Choroid plexus epithelial cell (primary cell): Measurements from ENCODE around the gene PRMT3.

Experiments used
- DNase-seq: peaks from one replicate; pipeline ENCODE4 v3.0.0-alpha.2; 2010; ENCODE audit warnings: low read depth
- H3K4me3 ChIP-seq: 2 replicates; pipeline ENCODE4 v1.5.1; 2011; ENCODE audit warnings: low read depth, mild to moderate bottlenecking, control low read depth, low read length, moderate library complexity
- CTCF ChIP-seq: conservative IDR thresholded peaks from 2 replicates; pipeline ENCODE4 v1.5.1; 2011; ENCODE audit warnings: low read depth, mild to moderate bottlenecking, control low read depth, inconsistent platforms, low read length, moderate library complexity

Gene PRMT3

GRCh38 chr11:20512869-20513268 lies 125.4 kb downstream of the PRMT3 start:
- TF ChIP-seq CTCF = no peak
- DNase-seq = no peak
- no peak overlapping the region for H3K4me3 ChIP-seq

GRCh38 chr11:20518323-20518834 lies 130.9 kb downstream of the PRMT3 start:
- DNase-seq = no peak
- H3K4me3 ChIP-seq = no peak overlapping the region
- no peak for TF ChIP-seq CTCF

GRCh38 chr11:20522536-20522935 lies 135.0 kb downstream of the PRMT3 start:
- no peak for TF ChIP-seq CTCF
- no peak for DNase-seq
- no peak overlapping the region for H3K4me3 ChIP-seq

- TF ChIP-seq CTCF = no peak
- DNase-seq = no peak
- H3K4me3 ChIP-seq = no peak overlapping the region
These were observed 142.2 kb downstream of the PRMT3 start for GRCh38 chr11:20529757-20530156.

- no peak for TF ChIP-seq CTCF
- DNase-seq = no peak
- H3K4me3 ChIP-seq = no peak overlapping the region
These were observed 143.6 kb downstream of the PRMT3 start for GRCh38 chr11:20530942-20531703.

- TF ChIP-seq CTCF = no peak
These were observed 147.9 kb downstream of the PRMT3 start for GRCh38 chr11:20535271-20535881.

More at GRCh38 chr11:20535271-20535881, 147.9 kb downstream of the PRMT3 start:
- no peak for DNase-seq
- no peak overlapping the region for H3K4me3 ChIP-seq
